Esophagus muscularis mucosa (tissue), 4 donors: ENCODE data around the gene TK2.

Experiments used
- CTCF ChIP-seq, 3 experiments: fragments of 200-600 bp in 2 of 3; fragments of 450-650 bp in 1 of 3; sonication (generic) in 2 of 3; IDR thresholded peaks; one replicate each; pipeline ENCODE4 v1.5.1; 2017 to 2019; ENCODE audit warnings: antibody characterized with exemption in 3 of 3, mild to moderate bottlenecking in 2 of 3, moderate library complexity in 1 of 3
- EP300 ChIP-seq: sonication (generic); formaldehyde crosslinking; IDR thresholded peaks from one replicate; pipeline ENCODE4 v1.6.1; 2017; ENCODE audit warnings: antibody characterized with exemption
- POLR2A ChIP-seq: fragments of 450-650 bp; IDR thresholded peaks from one replicate; pipeline ENCODE4 v1.6.1; 2017; ENCODE audit warnings: antibody characterized with exemption, moderate library complexity, mild to moderate bottlenecking, low read depth
- POLR2AphosphoS5 ChIP-seq, 2 donors: sonication (generic); formaldehyde crosslinking; IDR thresholded peaks; one replicate each; pipeline ENCODE4 v1.6.1; 2017; ENCODE audit warnings: antibody characterized with exemption in 2 of 2

DNA sequence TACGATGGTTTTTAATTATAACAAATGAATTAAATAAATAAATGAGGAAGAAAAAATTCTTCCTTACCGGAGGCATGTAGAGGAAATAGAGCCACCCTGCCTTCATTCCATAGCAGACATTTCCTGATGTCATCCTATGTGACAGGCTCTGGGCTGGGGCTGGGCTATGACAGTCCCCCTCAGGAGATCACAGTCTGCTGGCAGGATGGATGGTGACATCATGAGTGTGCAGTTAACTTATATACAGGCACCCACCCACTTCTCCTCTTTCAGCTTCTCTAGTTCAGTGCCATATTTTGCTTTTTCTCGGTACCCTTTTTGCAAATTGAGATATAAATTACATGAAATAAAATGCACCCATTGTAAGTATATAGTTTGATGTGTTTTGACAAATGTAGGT, 48.2 kb upstream of the TK2 start:
- no peak for TF ChIP-seq CTCF (IDR thresholded peaks at IDR 0.05)
- TF ChIP-seq POLR2A = no peak
- TF ChIP-seq EP300 = no peak
- no peak for TF ChIP-seq POLR2AphosphoS5 (IDR thresholded peaks at IDR 0.05)
